ENCODE measurements around the gene PMM2.

The PMM2 gene

GRCh38 chr16:8888951-8889892 is 91.6 kb downstream of the PMM2 start:
- no peak for DNase-seq

DNA sequence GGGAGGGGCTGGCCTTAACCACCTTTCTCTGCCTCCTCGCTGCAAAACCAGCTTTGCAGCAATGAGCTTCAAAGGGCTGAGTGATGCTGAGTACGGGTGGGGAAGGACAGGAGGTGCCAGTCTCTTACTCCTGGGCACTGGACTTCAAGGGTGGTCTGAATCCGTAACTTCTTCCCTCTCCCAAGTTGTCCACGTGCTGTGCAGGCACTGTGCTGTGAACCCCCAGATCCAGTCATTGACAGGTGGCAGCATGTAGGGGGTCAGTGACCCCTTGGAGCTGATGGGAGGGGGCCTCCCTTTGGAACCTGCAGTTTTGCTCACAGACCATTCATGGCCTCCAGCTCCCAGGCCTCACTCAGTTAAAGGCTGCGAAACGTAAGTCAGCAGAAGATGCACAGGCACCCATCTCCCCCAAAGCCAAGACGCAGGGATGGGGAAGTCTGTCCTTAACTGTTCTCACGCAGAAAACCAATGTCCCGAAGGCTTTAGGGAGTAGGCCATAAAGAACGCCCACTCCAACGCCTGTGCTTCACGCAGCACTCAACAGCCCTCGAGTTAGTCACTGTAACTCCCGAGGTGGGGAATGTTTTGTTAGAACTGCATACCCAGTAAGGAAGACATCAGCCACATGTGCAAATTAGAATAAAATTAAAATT is 92.4 kb downstream of the PMM2 start:
- no peak for DNase-seq

- DNase-seq = no peak
Measured at GRCh38 chr16:8890549-8890921, 92.9 kb downstream of the PMM2 start.

- DNase-seq = no peak
Measured at GRCh38 chr16:8892101-8892575, 94.5 kb downstream of the PMM2 start.

DNA sequence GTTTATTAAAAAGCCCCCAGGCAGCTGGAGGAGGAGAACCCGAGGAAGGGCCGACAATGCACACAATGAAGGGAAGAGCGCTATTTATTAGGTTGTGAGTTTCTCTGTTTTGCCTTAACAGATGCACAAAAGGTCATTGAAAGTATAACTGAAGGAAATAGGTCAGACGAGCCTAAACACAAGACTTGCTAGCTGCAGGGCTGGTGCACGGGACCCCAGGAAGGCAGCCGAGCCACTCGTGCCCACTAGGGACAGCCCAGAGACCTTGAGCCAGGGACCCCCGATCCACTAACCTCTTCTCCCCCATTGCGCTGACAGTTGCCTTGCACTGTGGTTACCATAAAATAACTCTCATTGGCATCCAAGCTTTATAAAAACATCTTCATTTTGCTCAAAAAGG is 95.8 kb downstream of the PMM2 start:
- no peak for DNase-seq

DNA sequence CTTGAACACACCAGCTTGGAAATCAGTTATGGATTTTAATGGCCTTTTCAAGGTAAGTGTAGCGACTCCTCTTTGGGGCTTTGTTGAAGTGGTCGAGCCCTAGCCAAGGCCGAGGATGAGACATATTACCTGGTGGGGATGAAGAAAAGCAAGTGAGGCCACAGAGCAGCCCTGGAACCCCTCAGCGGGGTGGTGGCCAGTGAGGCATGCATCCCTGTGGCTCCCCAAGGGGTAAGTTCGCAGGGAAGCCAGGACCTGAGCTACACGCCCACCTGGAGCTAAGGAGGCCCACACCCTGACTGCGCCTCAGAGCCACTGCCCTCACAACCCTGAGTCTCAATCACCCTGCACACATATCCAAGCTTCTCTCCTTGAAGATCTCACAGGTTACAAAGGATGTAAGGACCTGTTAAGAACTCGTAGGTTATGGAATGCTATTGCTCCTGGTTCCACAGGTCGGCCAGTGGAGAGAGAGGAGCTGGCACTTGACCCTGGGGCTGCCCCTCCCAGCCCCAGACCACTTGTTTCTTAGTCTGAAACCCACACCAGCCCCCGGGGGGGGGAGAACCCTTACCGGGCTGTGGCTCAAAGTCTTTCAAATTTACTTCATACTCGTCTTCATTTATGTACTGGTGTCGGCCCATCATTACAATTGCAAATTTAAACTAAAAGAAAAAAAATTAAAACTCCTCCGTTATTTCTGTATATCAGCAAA is 96.5 kb downstream of the PMM2 start:
- DNase-seq = no peak

DNA sequence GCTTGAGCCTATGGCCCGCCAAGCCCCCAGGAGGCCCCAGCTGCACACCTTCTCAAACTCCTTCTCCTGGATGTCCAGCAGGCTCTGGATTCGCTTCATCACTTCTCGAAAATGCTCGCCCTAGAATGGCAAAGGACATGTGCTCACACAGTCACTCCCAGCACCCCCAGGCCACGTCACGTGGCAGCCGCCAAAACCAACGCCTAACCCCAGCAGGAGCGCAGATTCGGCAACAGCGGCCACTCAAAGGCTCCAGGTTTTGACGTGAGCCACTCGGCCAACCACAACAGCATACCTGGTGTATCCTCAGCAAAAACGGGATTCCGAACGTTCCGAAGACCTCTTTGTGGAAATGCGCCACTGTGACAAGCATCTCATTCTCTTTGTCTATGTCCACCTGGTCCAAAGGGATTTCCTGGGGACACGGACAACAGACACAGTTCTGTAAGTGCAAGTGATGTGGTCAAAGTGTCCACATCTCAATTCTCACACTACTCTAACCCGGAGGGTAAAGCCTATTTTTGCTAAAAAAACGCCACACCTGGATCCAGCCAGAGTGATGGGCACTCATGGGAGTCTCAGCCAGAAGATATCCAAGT is 97.2 kb downstream of the PMM2 start:
- DNase-seq = no peak

- DNase-seq = no peak
Measured at GRCh38 chr16:8898660-8899318, 101.2 kb downstream of the PMM2 start.
